BJ (cell line): ENCODE results near the gene PGM5. TPM values are rescaled to one million over a fixed set of nuclear protein-coding genes. Genes with fewer than 3 reads are reported as not detected.

ENCODE experiments used
- CTCF ChIA-PET: fragments of 350-600 bp; formaldehyde crosslinking; extraction: SDS; loops from one replicate; lab custom pipeline; 2021; ENCODE audit warnings: antibody characterized with exemption, inconsistent platforms; lab: Yijun Ruan, JAX
- POLR2A ChIA-PET: fragments of 300-600 bp; sonication (Branson Sonifier 250); formaldehyde crosslinking; extraction: SDS; loops from one replicate; lab custom pipeline; 2021; ENCODE audit warnings: antibody characterized with exemption; lab: Charles Lee
- DNase-seq: peaks from one replicate; pipeline ENCODE4 v3.0.0-alpha.2; 2011; ENCODE audit warnings: low read depth
- H3K27me3 ChIP-seq: 2 replicates; pipeline ENCODE4 v1.6.0; 2011; ENCODE audit warnings: low read length; ENCODE audit not compliant: control insufficient read depth, insufficient read depth
- H3K36me3 ChIP-seq: 2 replicates; pipeline ENCODE4 v1.5.1; 2011; ENCODE audit warnings: low read length; ENCODE audit not compliant: control insufficient read depth, insufficient read depth
- H3K4me3 ChIP-seq: 2 replicates; pipeline ENCODE4 v1.5.1; 2011; ENCODE audit warnings: low read depth, mild to moderate bottlenecking, control low read depth, low read length
- polyA plus RNA-seq: library from polyadenylated mRNA; depleted of rRNA; stranded (reverse); fragments of >200 nt; gene quantifications from 2 replicates; pipeline ENCODE4 v1.2.3, GENCODE V29; 2011
- TF ChIP-seq, protein P1 (sequence below): IDR thresholded peaks from 2 replicates; pipeline ENCODE4 v1.5.1; 2011; ENCODE audit warnings: low read depth, mild to moderate bottlenecking, control low read depth, inconsistent platforms, low read length, moderate library complexity; ENCODE audit not compliant: insufficient read depth

PGM5 gene
- polyA plus RNA-seq, 1 experiment: 8.7 TPM

DNA sequence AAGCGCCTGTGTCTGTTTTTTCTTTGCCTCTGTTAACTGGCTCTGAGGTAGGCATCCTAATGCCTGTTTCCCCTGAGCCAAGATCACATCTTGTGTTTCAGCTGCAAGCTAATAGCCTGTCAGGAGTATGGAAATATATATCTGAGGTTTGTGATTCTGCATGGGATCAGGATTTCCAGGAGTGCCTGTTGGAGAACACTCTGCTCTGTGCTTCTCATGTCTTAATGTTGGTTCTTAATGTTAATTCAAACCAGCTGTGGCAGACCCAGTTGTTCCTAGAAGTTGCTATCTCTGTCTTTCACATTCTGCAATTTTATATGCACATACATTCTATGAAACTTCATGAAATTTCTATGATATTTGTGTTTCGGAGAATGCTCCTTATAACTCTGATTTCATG is 72.1 kb downstream of the PGM5 start:
- Histone ChIP-seq H3K4me3 (no peak overlapping the region), H3K36me3 (no peaks in the 10 kb centered on the region), H3K27me3 (no peaks in the 10 kb centered on the region)
- DNase-seq: no peak
- POLR2A ChIA-PET: no interaction called here
- CTCF ChIA-PET: interaction anchor here (1.6 kb wide), 1 partner anchor 11 kb away, joined by 6 read pairs; no protein-coding TSS in a partner anchor
- TF ChIP-seq, protein P1, sequence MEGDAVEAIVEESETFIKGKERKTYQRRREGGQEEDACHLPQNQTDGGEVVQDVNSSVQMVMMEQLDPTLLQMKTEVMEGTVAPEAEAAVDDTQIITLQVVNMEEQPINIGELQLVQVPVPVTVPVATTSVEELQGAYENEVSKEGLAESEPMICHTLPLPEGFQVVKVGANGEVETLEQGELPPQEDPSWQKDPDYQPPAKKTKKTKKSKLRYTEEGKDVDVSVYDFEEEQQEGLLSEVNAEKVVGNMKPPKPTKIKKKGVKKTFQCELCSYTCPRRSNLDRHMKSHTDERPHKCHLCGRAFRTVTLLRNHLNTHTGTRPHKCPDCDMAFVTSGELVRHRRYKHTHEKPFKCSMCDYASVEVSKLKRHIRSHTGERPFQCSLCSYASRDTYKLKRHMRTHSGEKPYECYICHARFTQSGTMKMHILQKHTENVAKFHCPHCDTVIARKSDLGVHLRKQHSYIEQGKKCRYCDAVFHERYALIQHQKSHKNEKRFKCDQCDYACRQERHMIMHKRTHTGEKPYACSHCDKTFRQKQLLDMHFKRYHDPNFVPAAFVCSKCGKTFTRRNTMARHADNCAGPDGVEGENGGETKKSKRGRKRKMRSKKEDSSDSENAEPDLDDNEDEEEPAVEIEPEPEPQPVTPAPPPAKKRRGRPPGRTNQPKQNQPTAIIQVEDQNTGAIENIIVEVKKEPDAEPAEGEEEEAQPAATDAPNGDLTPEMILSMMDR: no peak

DNA sequence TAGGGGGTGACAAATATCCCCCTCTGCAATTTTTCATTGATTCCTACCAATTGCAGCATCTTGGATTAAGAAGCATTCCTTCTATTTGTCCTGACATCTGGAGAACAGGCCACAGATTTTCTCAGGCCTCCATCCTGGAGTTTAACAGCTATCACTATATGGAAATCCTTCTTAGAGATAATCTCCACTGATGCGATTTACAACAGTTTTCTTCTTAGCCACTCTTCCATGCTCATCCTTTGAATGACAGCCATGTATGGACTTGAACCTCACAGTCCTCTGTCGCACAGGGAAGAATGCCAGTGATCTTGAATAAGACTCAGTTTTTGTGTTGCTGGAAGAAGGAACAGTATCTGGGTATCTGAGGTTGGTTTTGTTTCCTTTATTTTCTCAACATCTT is 73.2 kb downstream of the PGM5 start:
- no peak for DNase-seq
- no peaks in the 10 kb centered on the region for H3K36me3 ChIP-seq
- H3K27me3 ChIP-seq: no peaks in the 10 kb centered on the region
- TF ChIP-seq, protein P1: no peak
- POLR2A ChIA-PET: no interaction called here
- CTCF ChIA-PET: interaction anchor here (1.6 kb wide), 1 partner anchor 12 kb away, joined by 6 read pairs; no protein-coding TSS in a partner anchor
- no peak overlapping the region for H3K4me3 ChIP-seq

DNA sequence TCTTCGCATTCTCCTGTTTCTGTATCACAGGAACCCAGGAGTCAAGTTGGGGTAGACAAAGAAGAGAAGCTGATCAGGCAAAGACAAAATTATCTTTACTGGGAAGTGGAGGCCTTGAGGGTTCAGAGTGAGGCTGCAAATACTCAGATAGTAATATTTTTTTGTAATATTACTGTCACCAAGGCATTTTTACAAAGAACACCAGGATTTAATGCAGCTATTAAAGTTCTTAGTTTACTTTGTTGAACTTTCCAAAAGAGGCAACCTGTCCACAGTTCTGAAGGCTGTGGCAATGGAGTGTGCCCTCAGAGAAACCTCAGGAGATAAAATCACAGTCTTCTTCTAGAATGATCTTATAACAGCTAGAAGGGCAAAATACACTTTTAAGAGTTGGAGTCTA is 74.9 kb downstream of the PGM5 start:
- DNase-seq: no peak
- CTCF ChIA-PET: no interaction called here
- POLR2A ChIA-PET: no interaction called here
- Histone ChIP-seq H3K36me3 (no peaks in the 10 kb centered on the region), H3K4me3 (no peak overlapping the region), H3K27me3 (no peaks in the 10 kb centered on the region)
- TF ChIP-seq, protein P1: no peak

DNA sequence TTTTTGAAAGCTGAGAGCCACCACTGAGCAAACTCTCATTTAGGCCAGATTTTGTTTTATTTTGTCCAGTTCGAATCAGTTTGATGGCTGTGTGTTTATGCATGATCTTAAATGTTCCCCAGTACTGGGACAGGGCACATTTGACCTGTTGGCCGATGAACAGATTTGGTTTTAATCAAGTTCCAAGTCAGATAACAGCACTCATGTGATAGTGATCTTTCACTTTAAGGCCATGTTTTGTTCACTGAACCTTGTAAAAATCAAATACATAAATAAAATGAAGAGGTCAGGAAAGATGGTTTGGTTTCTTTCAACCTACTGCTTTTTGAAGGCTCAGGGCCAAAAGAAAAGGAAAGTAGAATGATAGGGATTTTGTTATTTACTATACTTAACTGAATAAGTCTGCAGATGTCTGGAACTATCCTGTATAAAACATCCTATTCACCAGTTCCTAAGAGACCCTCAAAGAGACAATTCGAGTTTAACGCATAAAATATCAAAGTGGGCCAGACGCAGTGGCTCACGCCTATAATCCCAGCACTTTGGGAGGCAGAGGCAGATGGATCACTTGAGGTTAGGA is 77.2 kb downstream of the PGM5 start:
- TF ChIP-seq, protein P1: no peak

DNA sequence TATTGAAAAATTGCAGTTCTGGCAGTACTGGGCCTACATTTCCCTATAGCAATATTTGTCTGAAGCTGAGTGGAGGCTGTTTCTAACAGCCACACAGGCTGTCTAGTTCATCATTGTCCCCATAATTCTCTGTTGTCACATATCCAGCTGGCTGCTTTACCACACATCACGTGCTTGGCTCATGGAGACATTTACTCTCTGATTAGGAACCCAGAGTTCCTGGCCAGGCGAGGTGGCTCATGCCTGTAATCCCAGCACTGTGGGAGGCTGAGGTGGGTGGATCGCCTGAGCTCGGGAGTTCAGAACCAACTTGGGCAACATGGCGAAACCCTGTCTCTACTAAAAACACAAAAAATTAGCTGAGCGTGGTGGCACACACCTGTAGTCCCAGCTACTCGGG is 81.4 kb downstream of the PGM5 start:
- no peak overlapping the region for H3K4me3 ChIP-seq
- TF ChIP-seq, protein P1: no peak
- ChIA-PET POLR2A (no interaction called here), CTCF (no interaction called here)
- DNase-seq: no peak
- no peaks in the 10 kb centered on the region for H3K27me3 ChIP-seq
- H3K36me3 ChIP-seq: no peaks in the 10 kb centered on the region

More for the DNA sequence above, 77.2 kb downstream of the PGM5 start:
- ChIA-PET CTCF (interaction anchor here (1.5 kb wide), 1 partner anchor 18 kb away, joined by 4 read pairs; no protein-coding TSS in a partner anchor), POLR2A (no interaction called here)
- Histone ChIP-seq H3K27me3 (no peaks in the 10 kb centered on the region), H3K36me3 (no peaks in the 10 kb centered on the region), H3K4me3 (no peak overlapping the region)
- DNase-seq: no peak
